GM10266 (cell line): ENCODE results near the gene RTL1.

Source experiments
- DNase-seq: peaks from one replicate; pipeline ENCODE4 v3.0.0; 2012; ENCODE audit errors: extremely low spot score
- CTCF ChIP-seq: IDR thresholded peaks from 2 replicates; pipeline ENCODE4 v1.5.1; 2012; ENCODE audit warnings: mild to moderate bottlenecking, low read depth; ENCODE audit not compliant: control insufficient read depth, insufficient read depth; ENCODE audit errors: missing control alignments

RTL1 gene

DNA sequence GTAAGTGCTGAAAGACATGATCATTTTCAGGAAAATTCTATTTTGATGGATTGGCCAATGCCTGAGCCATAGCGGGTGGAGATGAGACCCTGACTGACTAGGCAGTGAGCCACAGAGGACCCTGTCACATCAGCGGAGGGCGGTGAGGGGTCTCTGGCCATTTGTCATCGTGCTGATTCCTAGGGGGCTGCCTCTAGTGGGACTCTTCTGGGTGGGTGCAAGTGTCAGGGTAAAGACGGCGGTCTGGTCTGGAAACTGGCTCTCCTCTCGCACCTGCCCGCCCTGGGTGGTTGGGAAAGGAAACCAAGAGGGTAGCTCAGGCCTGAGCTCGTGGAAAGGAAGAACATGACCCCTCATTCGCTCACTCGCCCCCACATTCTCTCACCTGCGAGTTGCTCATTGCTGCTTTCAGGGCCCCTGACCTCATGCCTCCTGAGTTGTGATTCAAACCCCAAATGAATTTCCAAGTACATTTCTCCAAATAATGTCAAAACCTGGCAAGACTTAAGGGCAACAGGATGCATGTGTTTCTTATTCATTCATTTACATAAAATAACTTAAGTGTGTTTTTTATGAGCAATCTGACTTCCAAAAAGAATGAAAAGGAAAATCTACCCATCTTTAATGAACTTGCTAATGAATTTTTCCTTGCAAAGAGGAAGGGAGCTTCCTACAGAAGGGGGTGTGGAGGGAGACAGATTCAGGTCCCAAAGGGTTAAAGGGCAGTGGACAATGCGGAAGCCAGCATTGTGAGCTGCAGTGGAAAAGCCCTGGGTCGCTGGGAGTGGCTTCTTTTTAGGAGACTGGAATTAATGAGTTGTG lies 64.8 kb downstream of the RTL1 start:
- TF ChIP-seq CTCF = no peak
- DNase-seq = no peak

GRCh38 chr14:100837805-100838350 lies 65.6 kb downstream of the RTL1 start:
- no peak for TF ChIP-seq CTCF
- no peak for DNase-seq

- TF ChIP-seq CTCF = no peak
- DNase-seq = no peak
These were observed 66.3 kb downstream of the RTL1 start for GRCh38 chr14:100836941-100837804.

GRCh38 chr14:100836311-100836805 lies 67.2 kb downstream of the RTL1 start:
- DNase-seq = no peak

GRCh38 chr14:100835548-100836310 lies 67.8 kb downstream of the RTL1 start:
- DNase-seq = no peak
- TF ChIP-seq CTCF = no peak

More at GRCh38 chr14:100836311-100836805, 67.2 kb downstream of the RTL1 start:
- TF ChIP-seq CTCF = no peak

DNA sequence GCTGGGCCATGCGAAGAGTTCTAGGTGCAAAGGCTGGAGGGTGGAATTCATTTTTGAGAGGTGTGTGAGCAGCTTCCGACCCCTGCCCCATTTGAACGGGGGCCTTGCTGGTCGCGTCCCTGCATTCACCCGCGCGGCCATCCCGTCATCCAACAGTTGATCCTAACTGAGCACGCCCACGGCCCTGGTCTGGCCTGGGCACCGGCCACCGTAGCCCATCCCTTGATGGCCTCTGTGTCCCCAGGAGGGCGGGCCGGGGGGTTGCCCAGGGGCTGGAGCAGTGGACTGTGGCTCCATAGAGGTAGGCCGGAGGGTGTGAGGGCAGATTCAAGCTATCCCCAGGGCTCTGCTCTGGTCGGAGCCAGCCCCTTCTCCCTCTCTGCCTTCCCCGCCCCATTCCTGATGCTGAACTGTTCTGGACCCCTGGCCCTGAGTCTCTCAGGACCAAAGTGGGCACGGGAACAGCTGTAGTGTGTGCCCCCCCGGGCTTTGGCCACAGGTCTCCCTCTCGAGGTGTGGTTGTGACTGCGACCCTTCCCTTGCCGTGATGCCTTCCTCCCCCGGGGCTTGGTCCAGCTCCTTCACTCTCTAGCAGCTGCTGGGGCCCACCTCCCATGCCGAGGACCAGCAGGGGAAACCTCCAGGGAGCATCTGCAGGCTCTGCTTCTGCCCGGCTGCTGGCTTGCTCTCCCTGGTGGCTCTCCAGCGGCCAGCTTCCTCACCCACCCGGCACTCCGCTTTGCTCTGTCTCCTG lies 68.6 kb downstream of the RTL1 start:
- no peak for DNase-seq
- no peak for TF ChIP-seq CTCF
